Mesendoderm (in vitro differentiated cells): ENCODE measurements around the gene CCND3.

Experiments used
- DNase-seq: peaks from one replicate; pipeline ENCODE4 v3.0.0; 2013
- H2AK5ac ChIP-seq: 2 replicates; pipeline ENCODE4 v1.6.1; 2013; ENCODE audit warnings: low read length, inconsistent platforms
- H2BK120ac ChIP-seq: 2 replicates; pipeline ENCODE4 v1.6.1; 2013; ENCODE audit warnings: low read depth, mild to moderate bottlenecking, low read length, moderate library complexity, mixed read lengths
- H2BK15ac ChIP-seq: replicated peaks from 2 replicates; pipeline ENCODE4 v1.6.1; 2013; ENCODE audit warnings: low read depth, mild to moderate bottlenecking, moderate library complexity
- H2BK5ac ChIP-seq: 2 replicates; pipeline ENCODE4 v1.6.1; 2013; ENCODE audit warnings: low read length, inconsistent platforms
- H3K18ac ChIP-seq: 2 replicates; pipeline ENCODE4 v1.6.1; 2013; ENCODE audit warnings: mild to moderate bottlenecking, low read length, mixed read lengths
- H3K23ac ChIP-seq: one replicate; pipeline ENCODE4 v1.6.1; 2013; ENCODE audit warnings: low read length
- H3K27ac ChIP-seq: 2 replicates; pipeline ENCODE4 v1.5.1; 2013; ENCODE audit warnings: low read depth, mild to moderate bottlenecking, inconsistent platforms, low read length, moderate library complexity
- H3K27me3 ChIP-seq: 2 replicates; pipeline ENCODE4 v1.6.1; 2013; ENCODE audit warnings: low read length, control low read depth, mild to moderate bottlenecking, inconsistent platforms; ENCODE audit not compliant: insufficient read depth, poor library complexity
- H3K36me3 ChIP-seq: 2 replicates; pipeline ENCODE4 v1.6.1; 2013; ENCODE audit warnings: low read length, inconsistent platforms; ENCODE audit not compliant: control insufficient read depth, insufficient read depth
- H3K4ac ChIP-seq: one replicate; pipeline ENCODE4 v1.6.1; 2013; ENCODE audit warnings: low read depth, mild to moderate bottlenecking, low read length, moderate library complexity
- H3K4me1 ChIP-seq: 2 replicates; pipeline ENCODE4 v1.6.1; 2013; ENCODE audit warnings: low read depth, low read length, inconsistent platforms; ENCODE audit not compliant: control insufficient read depth
- H3K4me2 ChIP-seq: 2 replicates; pipeline ENCODE4 v1.6.1; 2013; ENCODE audit warnings: low read length
- H3K4me3 ChIP-seq: 2 replicates; pipeline ENCODE4 v1.5.1; 2013; ENCODE audit warnings: mild to moderate bottlenecking, low read length
- H3K56ac ChIP-seq: one replicate; pipeline ENCODE4 v1.6.1; 2013; ENCODE audit warnings: low read length
- H3K79me1 ChIP-seq: 2 replicates; pipeline ENCODE4 v1.6.1; 2013; ENCODE audit warnings: low read length, inconsistent platforms
- H3K79me2 ChIP-seq: 2 replicates; pipeline ENCODE4 v1.6.1; 2013; ENCODE audit warnings: mild to moderate bottlenecking, low read length; ENCODE audit not compliant: control insufficient read depth, insufficient read depth
- H3K9ac ChIP-seq: 2 replicates; pipeline ENCODE4 v1.6.1; 2013; ENCODE audit warnings: low read length, inconsistent platforms
- H4K5ac ChIP-seq: one replicate; pipeline ENCODE4 v1.6.1; 2013; ENCODE audit warnings: low read length
- H4K8ac ChIP-seq: one replicate; pipeline ENCODE4 v1.6.1; 2013; ENCODE audit warnings: low read depth, mild to moderate bottlenecking, control low read depth, low read length, moderate library complexity
- WGBS: extraction: QIAGEN DNeasy Blood & Tissue Kit; methylation state at CpG from one replicate; pipeline ENCODE4 v1.1.7; 2013; ENCODE audit warnings: low lambda C conversion rate, missing lambda C conversion rate; ENCODE audit not compliant: insufficient coverage; ENCODE audit errors: extremely low coverage; 5-methylcytosine and 5-hydroxymethylcytosine counted together

CCND3 gene

GRCh38 chr6:41974281-41974825 lies 32.7 kb upstream of the CCND3 start:
- H3K36me3 ChIP-seq: no peaks in the 10 kb centered on the region
- H2BK120ac ChIP-seq: no peak overlapping the region
- no peak overlapping the region for H4K5ac ChIP-seq
- no peak overlapping the region for H2BK5ac ChIP-seq
- no peaks in the 10 kb centered on the region for H3K79me2 ChIP-seq
- no peak overlapping the region for H2AK5ac ChIP-seq
- no peaks in the 10 kb centered on the region for H3K27me3 ChIP-seq
- H3K56ac ChIP-seq: no peak overlapping the region
- no peak overlapping the region for H2BK15ac ChIP-seq
- no peak overlapping the region for H3K27ac ChIP-seq
- no peak overlapping the region for H3K23ac ChIP-seq
- WGBS: no CpG with 5 or more reads among the region's 5 CpGs
- H3K9ac ChIP-seq: no peak overlapping the region
- no peaks in the 10 kb centered on the region for H3K79me1 ChIP-seq
- H3K4me2 ChIP-seq: no peak overlapping the region
- no peak overlapping the region for H4K8ac ChIP-seq
- no peak for DNase-seq
- no peaks in the 10 kb centered on the region for H3K4me1 ChIP-seq
- no peak overlapping the region for H3K18ac ChIP-seq
- H3K4me3 ChIP-seq: no peak overlapping the region
- no peak overlapping the region for H3K4ac ChIP-seq

GRCh38 chr6:41972826-41973225 lies 31.2 kb upstream of the CCND3 start:
- no CpG with 5 or more reads among the region's 2 CpGs for WGBS
- H3K18ac ChIP-seq: no peak overlapping the region

GRCh38 chr6:41970436-41970846 lies 28.8 kb upstream of the CCND3 start:
- no peak overlapping the region for H3K9ac ChIP-seq
- no peak overlapping the region for H2BK15ac ChIP-seq
- no peak overlapping the region for H2BK5ac ChIP-seq
- no CpG with 5 or more reads among the region's 4 CpGs for WGBS
- H3K36me3 ChIP-seq: no peaks in the 10 kb centered on the region
- no peak overlapping the region for H4K5ac ChIP-seq
- H4K8ac ChIP-seq: no peak overlapping the region
- no peak overlapping the region for H3K4me2 ChIP-seq
- no peak overlapping the region for H3K56ac ChIP-seq
- no peaks in the 10 kb centered on the region for H3K27me3 ChIP-seq
- H2BK120ac ChIP-seq: no peak overlapping the region
- no peak overlapping the region for H3K27ac ChIP-seq
- no peak overlapping the region for H3K23ac ChIP-seq
- H3K18ac ChIP-seq: no peak overlapping the region
- H3K4me1 ChIP-seq: peaks cover 5% of the 10 kb centered on the region
- DNase-seq: no peak
- no peaks in the 10 kb centered on the region for H3K79me1 ChIP-seq
- no peak overlapping the region for H2AK5ac ChIP-seq
- no peaks in the 10 kb centered on the region for H3K79me2 ChIP-seq
- H3K4ac ChIP-seq: no peak overlapping the region
- H3K4me3 ChIP-seq: no peak overlapping the region

More at GRCh38 chr6:41972826-41973225, 31.2 kb upstream of the CCND3 start:
- Histone ChIP-seq H3K36me3 (no peaks in the 10 kb centered on the region), H3K23ac (no peak overlapping the region), H3K79me2 (no peaks in the 10 kb centered on the region), H3K4me2 (no peak overlapping the region), H3K4ac (no peak overlapping the region), H4K5ac (no peak overlapping the region), H3K27ac (no peak overlapping the region), H2BK5ac (no peak overlapping the region), H3K9ac (no peak overlapping the region), H4K8ac (no peak overlapping the region), H3K4me3 (no peak overlapping the region), H2BK120ac (no peak overlapping the region), H3K79me1 (no peaks in the 10 kb centered on the region), H3K4me1 (no peaks in the 10 kb centered on the region), H3K56ac (no peak overlapping the region), H2AK5ac (no peak overlapping the region), H2BK15ac (no peak overlapping the region), H3K27me3 (no peaks in the 10 kb centered on the region)
- DNase-seq: no peak

- peak overlapping the region; percentile 7 for H2BK5ac ChIP-seq
- peak overlapping the region; percentile 75 for H2BK15ac ChIP-seq
- H2BK120ac ChIP-seq: peak overlapping the region; percentile 86
- H3K4me2 ChIP-seq: no peak overlapping the region
- H3K18ac ChIP-seq: peak overlapping the region; percentile 73
- peaks cover 7% of the 10 kb centered on the region for H3K4me1 ChIP-seq
- H3K56ac ChIP-seq: peak overlapping the region; percentile 17
- no peak overlapping the region for H3K4ac ChIP-seq
- WGBS: no CpG with 5 or more reads among the region's 7 CpGs
- H3K27me3 ChIP-seq: no peaks in the 10 kb centered on the region
- no peaks in the 10 kb centered on the region for H3K79me2 ChIP-seq
- no peaks in the 10 kb centered on the region for H3K36me3 ChIP-seq
- H4K5ac ChIP-seq: no peak overlapping the region
- H4K8ac ChIP-seq: no peak overlapping the region
- no peak overlapping the region for H3K27ac ChIP-seq
- H3K23ac ChIP-seq: no peak overlapping the region
- H3K4me3 ChIP-seq: no peak overlapping the region
- H3K79me1 ChIP-seq: no peaks in the 10 kb centered on the region
- H2AK5ac ChIP-seq: no peak overlapping the region
- no peak overlapping the region for H3K9ac ChIP-seq
- peak; percentile 26 for DNase-seq
Measured at GRCh38 chr6:41967312-41968287, 26.0 kb upstream of the CCND3 start.

- Histone ChIP-seq H3K4me2 (no peak overlapping the region), H3K18ac (no peak overlapping the region), H3K4me1 (peaks cover 7% of the 10 kb centered on the region), H3K79me1 (no peaks in the 10 kb centered on the region), H3K4me3 (no peak overlapping the region), H2BK15ac (no peak overlapping the region), H3K36me3 (no peaks in the 10 kb centered on the region), H3K27me3 (no peaks in the 10 kb centered on the region), H3K23ac (no peak overlapping the region), H2AK5ac (no peak overlapping the region), H3K79me2 (no peaks in the 10 kb centered on the region), H3K27ac (no peak overlapping the region), H2BK120ac (no peak overlapping the region), H4K8ac (no peak overlapping the region), H3K9ac (no peak overlapping the region), H2BK5ac (no peak overlapping the region), H3K4ac (no peak overlapping the region), H3K56ac (peak overlapping the region; percentile 69), H4K5ac (no peak overlapping the region)
- WGBS: no CpG with 5 or more reads among the region's 4 CpGs
- peak; percentile 92 for DNase-seq
Measured at GRCh38 chr6:41966961-41967311, 25.3 kb upstream of the CCND3 start.
